Pulmonary artery endothelial cell (primary cell): ENCODE results near the gene GIMAP2. TPM values are rescaled to one million over a fixed set of nuclear protein-coding genes. Genes with fewer than 3 reads are reported as not detected.

Experiments
- DNase-seq: peaks from one replicate; pipeline ENCODE4 v3.0.0-alpha.2; 2011; ENCODE audit warnings: low read depth, low spot score
- total RNA-seq: library from RNA; depleted of rRNA; stranded (reverse); fragments of >200 nt; gene quantifications from 2 replicates; pipeline ENCODE4 v1.2.3, GENCODE V29; 2014

Gene GIMAP2
- total RNA-seq, 1 donor from 2014 or later = 41.5 TPM

DNA sequence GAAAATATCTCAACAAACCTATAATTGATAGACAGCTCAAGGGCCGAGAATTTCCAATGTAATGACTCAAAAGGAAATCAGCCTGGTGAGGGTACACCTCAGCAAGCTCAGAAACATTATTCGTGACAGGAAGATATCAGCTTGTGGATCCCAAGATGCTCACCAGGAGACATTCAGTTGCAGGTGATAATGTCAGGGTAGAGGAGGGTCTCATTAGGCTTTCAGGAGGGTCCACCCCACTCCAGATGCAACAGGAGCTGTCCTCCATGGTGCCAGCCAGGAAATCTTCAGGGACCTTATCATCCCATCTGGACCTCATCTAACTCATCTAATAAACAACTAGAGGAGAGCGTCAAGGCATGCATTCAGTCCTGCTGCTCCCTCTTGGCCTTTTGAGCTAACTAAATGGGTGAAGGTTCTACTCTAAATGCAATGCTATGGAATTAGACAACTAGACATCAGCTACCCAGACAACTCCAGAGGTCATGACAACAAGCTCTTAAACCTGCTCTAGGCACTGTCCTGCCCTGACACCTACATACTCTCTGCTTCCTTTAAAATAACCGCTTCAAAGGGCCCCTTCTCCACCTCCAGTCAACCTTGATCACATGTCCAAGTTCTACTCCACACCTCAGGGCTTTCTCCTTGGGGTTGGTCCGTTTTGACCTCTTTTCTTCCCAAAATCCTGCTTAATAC, 47.4 kb downstream of the GIMAP2 start:
- no peak for DNase-seq

DNA sequence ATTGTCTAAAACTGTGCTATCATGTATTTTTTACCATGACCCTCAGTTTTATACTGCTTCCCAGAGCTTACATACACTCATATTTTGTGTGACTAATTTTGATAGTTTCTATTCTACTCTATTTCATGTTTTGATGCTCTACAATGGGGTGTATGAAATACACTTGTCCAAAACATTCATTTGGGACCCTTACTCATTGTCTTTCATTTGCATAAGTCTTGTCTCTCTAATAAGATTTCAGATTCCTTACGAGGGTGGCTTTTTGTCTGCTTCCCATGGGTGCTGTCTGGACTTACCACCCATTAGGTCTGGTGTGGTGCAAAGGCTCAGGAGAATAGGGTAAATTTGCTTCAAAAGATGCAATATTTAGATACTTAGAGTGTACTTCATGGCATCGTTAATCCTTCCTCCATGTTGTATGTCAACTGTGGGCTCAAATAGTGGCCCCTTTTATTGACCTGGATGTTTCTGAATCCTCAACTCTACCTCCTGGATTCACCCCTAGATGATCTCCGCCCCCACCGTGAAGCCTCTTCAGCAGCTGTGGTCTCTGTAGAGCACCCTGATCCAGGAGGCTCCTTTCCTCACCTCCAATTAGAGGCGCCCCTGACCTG, 48.1 kb downstream of the GIMAP2 start:
- DNase-seq = no peak

DNA sequence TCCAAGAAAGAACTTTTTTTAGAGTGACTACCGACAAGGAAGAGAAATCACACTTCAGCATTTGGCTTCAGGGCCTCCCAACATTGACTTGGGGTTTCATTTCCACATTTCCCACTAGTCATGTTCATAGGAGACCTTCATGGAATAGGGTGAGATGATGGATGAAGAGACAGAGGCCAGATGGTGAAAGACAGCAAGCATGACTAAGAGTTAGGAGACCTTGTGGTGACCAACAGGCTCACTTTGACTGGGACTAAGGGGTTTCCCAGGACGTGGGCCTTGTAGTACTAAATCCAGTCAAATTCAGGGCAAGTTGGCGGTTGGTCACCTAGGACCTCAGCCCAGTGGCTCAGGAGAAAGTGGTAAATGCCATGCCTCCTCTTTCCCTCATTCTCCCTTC, 48.7 kb downstream of the GIMAP2 start:
- no peak for DNase-seq

DNA sequence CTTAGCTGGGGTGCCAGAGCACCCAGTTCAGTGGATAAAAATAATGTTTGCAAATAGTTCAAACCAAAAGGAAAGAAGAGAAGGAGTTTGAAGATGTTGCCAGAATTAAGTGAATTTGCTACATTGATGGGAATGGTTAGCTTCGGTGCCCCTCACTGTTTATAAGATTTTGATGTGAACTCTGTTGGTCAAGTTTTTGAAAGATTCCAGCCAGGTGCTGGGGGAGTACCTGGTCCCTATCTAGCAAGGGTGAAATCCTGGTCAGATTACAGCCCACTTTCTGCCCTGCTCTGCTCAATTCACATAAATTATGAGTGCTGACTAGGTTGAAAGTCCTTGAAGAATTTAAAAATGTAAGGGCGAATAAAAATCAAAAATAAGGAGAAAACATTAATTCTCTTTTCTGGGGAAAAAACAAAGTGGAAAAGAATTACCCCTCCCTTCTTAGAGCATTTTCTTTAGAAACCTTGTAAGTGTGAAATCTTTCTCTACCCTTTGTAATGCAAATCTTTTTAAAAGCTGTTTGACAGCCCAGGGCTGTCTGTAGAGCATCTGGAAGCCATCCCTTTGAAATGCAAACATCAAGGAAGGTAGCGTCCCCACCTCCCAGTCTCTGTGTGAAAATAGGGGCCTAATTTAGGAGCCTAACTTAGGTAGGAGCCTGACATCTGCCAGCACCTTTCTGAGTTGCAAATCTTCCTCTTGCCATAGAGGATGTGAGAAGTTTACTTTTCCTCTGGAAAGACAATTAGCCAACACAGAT, 50.3 kb downstream of the GIMAP2 start:
- no peak for DNase-seq

DNA sequence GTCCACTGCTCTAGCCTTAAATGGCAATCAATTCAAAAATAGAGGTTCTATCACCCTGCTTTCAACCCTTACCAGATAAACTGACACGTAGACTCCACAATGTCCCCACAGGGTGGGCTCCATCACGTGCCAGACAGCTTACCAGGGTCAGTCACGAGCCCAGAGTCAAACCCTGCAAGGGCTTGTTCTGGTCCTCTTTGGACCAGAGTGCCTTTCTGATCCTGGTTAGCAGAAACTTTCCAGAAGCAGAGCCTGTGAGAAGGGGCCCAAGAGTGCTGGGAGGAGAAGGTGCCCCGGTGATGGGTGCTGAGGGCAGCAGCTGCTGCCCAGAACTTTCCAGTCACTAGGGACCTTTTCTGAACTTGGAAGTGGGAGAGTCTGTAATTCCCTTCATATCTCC, 51.4 kb downstream of the GIMAP2 start:
- DNase-seq = no peak

DNA sequence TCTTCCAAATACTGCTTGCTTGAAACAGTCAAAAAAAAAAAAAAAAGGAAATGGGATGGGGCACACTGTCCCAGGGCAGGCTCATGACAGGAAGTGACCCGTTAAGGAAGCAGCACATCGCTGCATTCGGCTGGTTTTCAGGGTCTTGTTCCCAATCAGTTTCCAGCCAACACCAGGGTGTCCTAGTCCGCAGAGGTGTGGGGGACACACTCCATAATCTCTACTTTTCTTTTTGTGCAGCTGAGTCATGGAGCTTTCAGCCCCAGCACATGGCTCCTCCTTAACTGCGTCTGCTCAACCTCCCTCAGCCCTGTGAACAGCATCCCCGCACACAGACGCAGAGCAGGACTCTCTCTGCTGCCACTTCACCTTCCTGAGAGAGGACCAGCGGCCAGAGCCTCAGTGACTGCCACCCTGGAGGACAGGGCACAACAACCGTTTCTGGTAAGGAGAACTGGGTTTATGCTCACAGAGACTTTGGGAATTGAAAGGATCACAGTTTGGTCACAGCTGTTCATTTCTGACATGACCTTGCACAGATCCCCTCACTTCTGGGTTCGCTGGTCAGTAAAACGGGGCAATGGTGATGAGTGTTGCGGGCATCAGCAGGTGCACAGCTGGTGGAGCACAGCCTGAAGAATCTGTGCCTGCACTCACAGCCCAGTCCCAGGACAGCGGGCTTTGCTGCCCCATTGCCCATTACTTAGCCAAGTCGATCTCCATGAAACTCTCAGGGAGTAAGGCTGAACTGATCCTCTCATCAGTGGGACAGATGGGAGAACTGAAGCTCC, 52.0 kb downstream of the GIMAP2 start, which contains the start of gene GIMAP5:
Gene GIMAP5, plus strand, starts transcription at position 154 of the 791 bp plus-strand sequence. CDS start 3,467 bp downstream, outside the sequence.
- DNase-seq = no peak

DNA sequence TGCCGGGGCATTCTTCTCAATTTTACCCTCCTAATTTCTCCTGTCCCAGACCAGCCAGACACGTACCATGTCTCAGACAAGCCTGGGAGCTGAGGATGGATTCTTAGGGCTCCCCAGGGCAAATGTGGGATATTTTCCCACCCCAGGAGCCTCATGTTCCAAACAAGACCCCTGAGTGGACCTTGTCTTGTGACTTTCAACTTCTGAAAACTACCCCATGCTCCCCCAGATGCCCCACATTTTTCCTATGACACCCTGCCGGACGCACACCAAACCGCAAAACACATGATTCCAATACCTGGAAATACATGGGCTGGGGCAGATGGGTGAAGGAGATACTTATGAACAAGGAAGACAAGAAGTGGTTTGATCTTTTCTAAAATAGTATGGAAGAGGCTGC, 52.6 kb downstream of the GIMAP2 start:
- DNase-seq = no peak

DNA sequence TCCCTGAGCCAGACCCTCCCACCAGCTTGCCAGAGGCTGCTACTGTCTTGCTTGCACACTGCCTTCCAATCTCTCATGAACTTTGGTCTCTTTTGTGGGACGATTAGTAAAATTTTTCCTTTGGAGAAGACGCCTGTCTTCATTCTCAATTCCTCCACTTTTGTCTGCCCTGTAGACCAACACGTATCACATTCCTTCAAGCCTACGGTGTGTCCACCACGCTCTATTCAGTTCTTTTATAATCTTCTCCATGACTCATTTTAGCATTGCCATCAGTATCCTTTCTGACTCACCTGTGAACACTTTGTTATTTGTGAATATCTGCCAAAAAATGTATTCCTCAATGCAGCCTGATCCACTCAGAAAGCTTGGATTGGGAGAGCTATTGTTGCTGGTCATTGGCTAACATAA, 53.1 kb downstream of the GIMAP2 start:
- DNase-seq = peak; percentile 19

DNA sequence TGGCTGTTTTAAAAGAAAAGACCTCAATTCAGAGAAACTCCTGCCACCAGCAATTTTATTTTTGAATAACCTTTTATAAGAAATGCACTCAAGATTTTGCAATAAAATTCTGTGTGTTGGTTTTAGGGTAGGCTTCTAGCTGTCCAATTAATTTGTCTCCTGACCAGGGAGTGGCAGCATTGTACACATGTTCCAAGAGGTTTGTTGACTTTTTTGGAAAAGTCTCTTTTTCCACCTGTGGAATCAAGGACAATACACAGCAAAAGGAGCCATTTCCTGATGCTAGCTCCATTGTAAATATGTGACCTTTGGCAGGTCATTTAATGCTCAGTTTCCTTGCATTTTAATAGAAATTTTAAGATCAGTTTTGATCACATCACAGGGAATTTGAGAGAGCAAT, 53.5 kb downstream of the GIMAP2 start:
- DNase-seq = no peak

DNA sequence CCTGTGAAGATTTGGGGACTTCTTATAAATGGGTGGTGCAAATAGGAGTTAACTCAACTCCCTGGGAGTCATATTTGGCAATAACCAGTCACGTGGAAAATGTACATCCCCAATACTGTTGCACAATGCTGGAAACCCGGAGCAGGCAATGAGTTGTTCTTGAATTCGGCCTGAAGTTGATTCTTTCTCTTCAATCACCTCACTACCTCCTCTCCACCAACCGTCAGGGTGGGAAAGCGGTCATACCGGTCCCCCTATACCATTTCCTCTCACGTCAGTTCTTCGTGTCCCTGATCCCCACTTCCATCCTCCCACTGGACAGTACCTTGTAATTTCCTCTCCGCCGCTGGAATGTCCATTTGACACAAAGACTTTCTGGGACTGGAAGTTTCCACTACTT, 54.5 kb downstream of the GIMAP2 start:
- DNase-seq = no peak

DNA sequence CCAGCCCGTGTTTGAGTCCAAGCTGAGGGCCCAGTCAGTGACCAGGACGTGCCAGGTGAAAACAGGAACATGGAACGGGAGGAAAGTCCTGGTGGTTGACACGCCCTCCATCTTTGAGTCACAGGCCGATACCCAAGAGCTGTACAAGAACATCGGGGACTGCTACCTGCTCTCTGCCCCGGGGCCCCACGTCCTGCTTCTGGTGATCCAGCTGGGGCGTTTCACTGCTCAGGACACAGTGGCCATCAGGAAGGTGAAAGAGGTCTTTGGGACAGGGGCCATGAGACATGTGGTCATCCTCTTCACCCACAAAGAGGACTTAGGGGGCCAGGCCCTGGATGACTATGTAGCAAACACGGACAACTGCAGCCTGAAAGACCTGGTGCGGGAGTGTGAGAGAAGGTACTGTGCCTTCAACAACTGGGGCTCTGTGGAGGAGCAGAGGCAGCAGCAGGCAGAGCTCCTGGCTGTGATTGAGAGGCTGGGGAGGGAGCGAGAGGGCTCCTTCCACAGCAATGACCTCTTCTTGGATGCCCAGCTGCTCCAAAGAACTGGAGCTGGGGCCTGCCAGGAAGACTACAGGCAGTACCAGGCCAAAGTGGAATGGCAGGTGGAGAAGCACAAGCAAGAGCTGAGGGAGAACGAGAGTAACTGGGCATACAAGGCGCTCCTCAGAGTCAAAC, 56.9 kb downstream of the GIMAP2 start:
- no peak for DNase-seq

Other genes starting within 250 kb of the GIMAP2 start
- 68.3 and 104 TPM in 2 replicates for gene GIMAP8, start 235.1 kb upstream of the GIMAP2 start, total RNA-seq
- 48.7 and 72.0 TPM in 2 replicates for gene GIMAP7, start 170.8 kb upstream of the GIMAP2 start, total RNA-seq
- gene GIMAP4, start 118.3 kb upstream of the GIMAP2 start, total RNA-seq = 60.1 and 63.4 TPM in 2 replicates
- gene GIMAP6, start 53.3 kb upstream of the GIMAP2 start, total RNA-seq = 160 and 231 TPM in 2 replicates
- 11.1 and 13.5 TPM in 2 replicates for gene GIMAP1, start 30.9 kb downstream of the GIMAP2 start, total RNA-seq
- 2.1 and 4.4 TPM in 2 replicates for gene GIMAP5, start 51.7 kb downstream of the GIMAP2 start, total RNA-seq
- not detected in 2 replicates for gene TMEM176B, start 114.7 kb downstream of the GIMAP2 start, total RNA-seq
- gene TMEM176A, start 115.1 kb downstream of the GIMAP2 start, total RNA-seq = not detected in 2 replicates
- gene AOC1, start 166.8 kb downstream of the GIMAP2 start, total RNA-seq = not detected in 2 replicates